Keratinocyte (primary cell): ENCODE results near the gene KRTAP4-11. TPM values are rescaled to one million over a fixed set of nuclear protein-coding genes. Genes with fewer than 3 reads are reported as not detected.
"Not testable (repeated sequence)": the region's sequence is repeated elsewhere in the genome, so short reads cannot be mapped to it uniquely, and the experiment has no call there.

Experiments used
- DNase-seq: peaks from one replicate; pipeline ENCODE4 v3.0.0-alpha.2; 2011; ENCODE audit warnings: low read depth, missing footprints, low spot score
- FAIRE-seq: peaks from 2 replicates; lab custom pipeline; 2011; peaks lifted over from hg19 to GRCh38; lab: Jason Lieb, UNC
- H2AFZ ChIP-seq: 2 replicates; pipeline ENCODE4 v1.6.0; 2012; ENCODE audit warnings: low read length, control low read depth, inconsistent platforms; ENCODE audit not compliant: control insufficient read depth
- H3K27ac ChIP-seq: 2 replicates; pipeline ENCODE4 v1.5.1; 2011; ENCODE audit warnings: low read length; ENCODE audit not compliant: control insufficient read depth, insufficient read depth
- H3K27me3 ChIP-seq: 3 replicates; pipeline ENCODE4 v1.6.0; 2011; ENCODE audit warnings: low read length; ENCODE audit not compliant: control insufficient read depth, insufficient read depth; ENCODE audit errors: extremely low read depth
- H3K36me3 ChIP-seq, 2 experiments: 2 replicates in 1 of 2; 3 replicates in 1 of 2; pipeline ENCODE4 v1.5.1; 2011; ENCODE audit warnings: low read length in 2 of 2, mild to moderate bottlenecking in 1 of 2; ENCODE audit not compliant: control insufficient read depth in 2 of 2, insufficient read depth in 2 of 2; ENCODE audit errors: extremely low read depth in 1 of 2
- H3K4me1 ChIP-seq: 3 replicates; pipeline ENCODE4 v1.5.1; 2011; ENCODE audit warnings: low read length; ENCODE audit not compliant: control insufficient read depth, insufficient read depth; ENCODE audit errors: extremely low read depth
- H3K4me2 ChIP-seq: 3 replicates; pipeline ENCODE4 v1.6.0; 2011; ENCODE audit warnings: low read depth, low read length; ENCODE audit not compliant: control insufficient read depth, insufficient read depth; ENCODE audit errors: extremely low read depth
- H3K4me3 ChIP-seq, 3 experiments: fragments of 200-600 bp in 1 of 3; sonication (generic) in 1 of 3; 2 replicates in 2 of 3; 3 replicates in 1 of 3; pipeline ENCODE4 v1.5.1; 2011 to 2016; ENCODE audit warnings: low read length in 3 of 3, mild to moderate bottlenecking in 3 of 3, control low read depth in 2 of 3, inconsistent platforms in 1 of 3, low read depth in 1 of 3, mixed read lengths in 1 of 3, mixed run types in 1 of 3, moderate library complexity in 1 of 3; ENCODE audit not compliant: control insufficient read depth in 2 of 3, insufficient read depth in 2 of 3; ENCODE audit errors: extremely low read depth in 1 of 3
- H3K79me2 ChIP-seq: 2 replicates; pipeline ENCODE4 v1.6.0; 2012; ENCODE audit warnings: low read length; ENCODE audit not compliant: control insufficient read depth, insufficient read depth
- H3K9ac ChIP-seq: 3 replicates; pipeline ENCODE4 v1.6.0; 2011; ENCODE audit warnings: low read length; ENCODE audit not compliant: control insufficient read depth, insufficient read depth; ENCODE audit errors: extremely low read depth
- H3K9me1 ChIP-seq: 3 replicates; pipeline ENCODE4 v1.6.0; 2011; ENCODE audit warnings: low read length; ENCODE audit not compliant: control insufficient read depth, insufficient read depth; ENCODE audit errors: extremely low read depth
- H3K9me3 ChIP-seq: 2 replicates; pipeline ENCODE4 v1.5.1; 2012; ENCODE audit warnings: low read depth, low read length; ENCODE audit not compliant: control insufficient read depth
- H4K20me1 ChIP-seq: 3 replicates; pipeline ENCODE4 v1.6.0; 2011; ENCODE audit warnings: low read length; ENCODE audit not compliant: control insufficient read depth, insufficient read depth; ENCODE audit errors: extremely low read depth
- CTCF ChIP-seq, 3 experiments: IDR thresholded peaks in 1 of 3; conservative IDR thresholded peaks in 1 of 3; optimal IDR thresholded peaks in 1 of 3; 2 replicates in 2 of 3; 3 replicates in 1 of 3; pipeline versions ENCODE3 to v1.5.1; 2011; ENCODE audit warnings: low read length in 3 of 3, mild to moderate bottlenecking in 3 of 3, moderate library complexity in 2 of 3, control low read depth in 1 of 3, inconsistent platforms in 1 of 3; ENCODE audit not compliant: insufficient read depth in 2 of 3; ENCODE audit errors: extremely low read depth in 1 of 3
- EZH2 ChIP-seq: IDR thresholded peaks from one replicate; pipeline ENCODE4 v1.6.1; 2012; ENCODE audit warnings: inconsistent platforms, mild to moderate bottlenecking, low read length, moderate library complexity
- dilution Hi-C: fragments of 300-500 bp; cut with MboI; formaldehyde crosslinking; loops from one replicate; pipeline ENCODE4 v1.7.0; 2020; ENCODE audit warnings: low sequenced_read_pairs; ENCODE audit not compliant: extremely low pct_ligation_motif_present
- polyA plus RNA-seq, 5 experiments: library from polyadenylated mRNA; depleted of rRNA in 3 of 5; stranded (reverse) in 3 of 5; stranded (forward) in 1 of 5; unstranded in 1 of 5; fragments of >200 nt; gene quantifications; 1 replicate in 1 of 5; 2 replicates in 3 of 5; 3 replicates in 1 of 5; pipeline versions ENCODE4 v1.2.1 to v1.2.3, GENCODE V29; 2011 to 2012; ENCODE audit warnings: missing spikeins in 2 of 5, low read depth in 1 of 5, low replicate concordance in 1 of 5

The KRTAP4-11 gene
- polyA plus RNA-seq, 1 donor (not counting 4 experiments of a cell fraction or from before 2014, with no cell fraction given) = not detected

- H3K27me3 ChIP-seq = no peaks in the 10 kb centered on the region
- peaks cover 13% of the 10 kb centered on the region for H3K4me1 ChIP-seq
- H3K9me3 ChIP-seq = no peaks in the 10 kb centered on the region
- H3K4me3 ChIP-seq = no peak overlapping the region
- DNase-seq (no peak), FAIRE-seq (no peak)
- H3K9me1 ChIP-seq = no peaks in the 10 kb centered on the region
- H3K4me2 ChIP-seq = no peak overlapping the region
- H3K36me3 ChIP-seq = no peaks in the 10 kb centered on the region
- dilution Hi-C loops = no loop called here
- no peak overlapping the region for H2AFZ ChIP-seq
- no peak overlapping the region for H3K27ac ChIP-seq
- no peaks in the 10 kb centered on the region for H4K20me1 ChIP-seq
- TF ChIP-seq CTCF (optimal IDR thresholded peaks at IDR 0.05 in 1 of 3, IDR thresholded peaks at IDR 0.05 in 1 of 3, conservative IDR thresholded peaks at IDR 0.05 in 1 of 3; ENCODE audit: extremely low read depth in 1 of 3, insufficient read depth in 2 of 3, low read length in 3 of 3) = no peak
- no peak for TF ChIP-seq EZH2
- H3K79me2 ChIP-seq = no peaks in the 10 kb centered on the region
- H3K9ac ChIP-seq = no peak overlapping the region
These were observed 10.2 kb downstream of the KRTAP4-11 start for GRCh38 chr17:41107941-41108450.

GRCh38 chr17:41105347-41105746, 12.8 kb downstream of the KRTAP4-11 start, which contains the start of gene KRTAP4-9:
KRTAP4-9 (plus strand) TSS chr17:41105389; CDS start chr17:41105389, 0 bp downstream.
- H3K9ac ChIP-seq, FAIRE-seq, H4K20me1 ChIP-seq, H3K79me2 ChIP-seq, H3K9me3 ChIP-seq, H2AFZ ChIP-seq, H3K27ac ChIP-seq, H3K4me2 ChIP-seq, H3K27me3 ChIP-seq, H3K9me1 ChIP-seq, DNase-seq, H3K36me3 ChIP-seq, dilution Hi-C loops, H3K4me3 ChIP-seq: not testable (repeated sequence)
- peaks cover 13% of the 10 kb centered on the region for H3K4me1 ChIP-seq

GRCh38 chr17:41104386-41105038, 13.7 kb downstream of the KRTAP4-11 start:
- H3K9ac ChIP-seq, H3K9me1 ChIP-seq, H3K4me2 ChIP-seq, H3K27me3 ChIP-seq, H3K79me2 ChIP-seq, H3K4me3 ChIP-seq, H4K20me1 ChIP-seq, dilution Hi-C loops, H3K27ac ChIP-seq, H3K36me3 ChIP-seq, H3K9me3 ChIP-seq, H2AFZ ChIP-seq: not testable (repeated sequence)
- H3K4me1 ChIP-seq = peaks cover 20% of the 10 kb centered on the region
- DNase-seq (peak; percentile 44), FAIRE-seq (peak; percentile 97)
